Measurements from ENCODE around the gene SPINK14. TPM values are rescaled to one million over a fixed set of nuclear protein-coding genes. Genes with fewer than 3 reads are reported as not detected.

The SPINK14 gene
- total RNA-seq, 1 experiment from 2014 or later = not detected

DNA sequence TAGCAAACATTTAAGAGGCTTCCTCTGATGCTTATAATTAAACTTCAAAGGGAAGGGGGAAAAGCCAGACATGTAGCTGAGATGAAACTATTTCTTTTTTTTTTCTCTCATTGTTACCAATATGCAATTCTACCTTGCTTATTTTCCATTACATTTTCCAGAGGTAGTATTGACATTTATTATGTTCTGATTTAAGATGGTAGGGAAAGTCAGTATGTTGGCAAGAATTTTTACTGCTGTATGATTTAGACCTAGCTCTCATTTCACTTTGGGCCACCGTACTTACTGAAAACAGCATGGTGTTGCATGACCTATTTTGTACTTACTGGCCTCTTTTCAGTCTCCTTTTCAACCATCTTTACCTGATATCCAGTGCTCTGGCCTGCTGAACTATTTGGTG is 24.9 kb downstream of the SPINK14 start:
- TF ChIP-seq, protein P1, sequence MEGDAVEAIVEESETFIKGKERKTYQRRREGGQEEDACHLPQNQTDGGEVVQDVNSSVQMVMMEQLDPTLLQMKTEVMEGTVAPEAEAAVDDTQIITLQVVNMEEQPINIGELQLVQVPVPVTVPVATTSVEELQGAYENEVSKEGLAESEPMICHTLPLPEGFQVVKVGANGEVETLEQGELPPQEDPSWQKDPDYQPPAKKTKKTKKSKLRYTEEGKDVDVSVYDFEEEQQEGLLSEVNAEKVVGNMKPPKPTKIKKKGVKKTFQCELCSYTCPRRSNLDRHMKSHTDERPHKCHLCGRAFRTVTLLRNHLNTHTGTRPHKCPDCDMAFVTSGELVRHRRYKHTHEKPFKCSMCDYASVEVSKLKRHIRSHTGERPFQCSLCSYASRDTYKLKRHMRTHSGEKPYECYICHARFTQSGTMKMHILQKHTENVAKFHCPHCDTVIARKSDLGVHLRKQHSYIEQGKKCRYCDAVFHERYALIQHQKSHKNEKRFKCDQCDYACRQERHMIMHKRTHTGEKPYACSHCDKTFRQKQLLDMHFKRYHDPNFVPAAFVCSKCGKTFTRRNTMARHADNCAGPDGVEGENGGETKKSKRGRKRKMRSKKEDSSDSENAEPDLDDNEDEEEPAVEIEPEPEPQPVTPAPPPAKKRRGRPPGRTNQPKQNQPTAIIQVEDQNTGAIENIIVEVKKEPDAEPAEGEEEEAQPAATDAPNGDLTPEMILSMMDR (conservative IDR thresholded peaks at IDR 0.05) = no peak
- H3K4me1 ChIP-seq (ENCODE audit: insufficient read depth, low read length) = no peaks in the 10 kb centered on the region
- no peak overlapping the region for H3K14ac ChIP-seq (ENCODE audit: insufficient read depth, low read length)
- Mint-ChIP-seq H3K9me3 (no peaks in the 10 kb centered on the region), H3K4me3 (no peak overlapping the region), H3K27me3 (ENCODE audit: low read depth) (no peaks in the 10 kb centered on the region), H3K36me3 (ENCODE audit: insufficient read depth in 1 of 3, low read depth in 3 of 3) (no peaks in the 10 kb centered on the region), H3K27ac (no peak overlapping the region), H3K4me1 (peaks cover 2 to 5% of the 10 kb centered on the region in 2 experiments)
- no peaks in the 10 kb centered on the region for H3K79me1 ChIP-seq (ENCODE audit: insufficient read depth, low read depth, low read length, poor library complexity, severe bottlenecking)
- H3K27ac ChIP-seq (ENCODE audit: insufficient read length, low read depth, low read length) = no peak overlapping the region
- H3K18ac ChIP-seq (ENCODE audit: insufficient read length, low read depth, low read length) = no peak overlapping the region
- H4K20me1 ChIP-seq (ENCODE audit: control insufficient read depth, insufficient read depth, insufficient read length) = no peaks in the 10 kb centered on the region
- no peaks in the 10 kb centered on the region for H3K9me3 ChIP-seq (ENCODE audit: control insufficient read depth, low read depth, low read length)
- no peak overlapping the region for H2AFZ ChIP-seq (ENCODE audit: low read length)
- no peak overlapping the region for H4K8ac ChIP-seq (replicated peaks; ENCODE audit: insufficient read length, low read depth, low read length)
- H2BK20ac ChIP-seq (ENCODE audit: low read depth, low read length, poor library complexity, severe bottlenecking) = no peak overlapping the region
- no peaks in the 10 kb centered on the region for H3K79me2 ChIP-seq (ENCODE audit: insufficient read depth, low read length)
- WGBS (ENCODE audit: extremely low coverage, insufficient read length, low lambda C conversion rate) = no CpG with 5 or more reads among the region's 1 CpG
- no peak overlapping the region for H2BK15ac ChIP-seq (ENCODE audit: low read depth, low read length)
- H4K91ac ChIP-seq (ENCODE audit: insufficient read length, low read depth, low read length) = no peak overlapping the region
- no peaks in the 10 kb centered on the region for H3K23me2 ChIP-seq (ENCODE audit: insufficient read length, low read depth, low read length, poor library complexity, severe bottlenecking)
- H3K4me2 ChIP-seq (ENCODE audit: insufficient read depth, insufficient read length, low read length) = no peak overlapping the region
- H3K23ac ChIP-seq (ENCODE audit: insufficient read length, low read depth, low read length) = no peak overlapping the region
- no peak overlapping the region for H2BK12ac ChIP-seq (ENCODE audit: insufficient read length, low read depth, low read length)
- H4K5ac ChIP-seq (ENCODE audit: insufficient read length, low read depth, low read length) = no peak overlapping the region
- no peak overlapping the region for H3K56ac ChIP-seq (ENCODE audit: insufficient read length, low read depth, low read length)
- H2AK5ac ChIP-seq (ENCODE audit: insufficient read length, low read length) = no peak overlapping the region
- H2BK5ac ChIP-seq (ENCODE audit: insufficient read length, low read length) = no peak overlapping the region
- no peak for DNase-seq
- H3T11ph ChIP-seq (ENCODE audit: low read length) = no peak overlapping the region
- no peak overlapping the region for H3K4ac ChIP-seq (ENCODE audit: low read depth, low read length)
- no peak overlapping the region for H3K9ac ChIP-seq (ENCODE audit: extremely low read depth, insufficient read length, low read length)
- no peak overlapping the region for H2BK120ac ChIP-seq (ENCODE audit: low read depth, low read length, poor library complexity, severe bottlenecking)
- no peaks in the 10 kb centered on the region for H3K27me3 ChIP-seq (ENCODE audit: insufficient read depth, low read length)

All from H9 (cell line).